ENCODE data around the gene KCNC2. TPM values are rescaled to one million over a fixed set of nuclear protein-coding genes. Genes with fewer than 3 reads are reported as not detected.

KCNC2 gene
- total RNA-seq, 4 donors from 2014 or later: not detected

DNA sequence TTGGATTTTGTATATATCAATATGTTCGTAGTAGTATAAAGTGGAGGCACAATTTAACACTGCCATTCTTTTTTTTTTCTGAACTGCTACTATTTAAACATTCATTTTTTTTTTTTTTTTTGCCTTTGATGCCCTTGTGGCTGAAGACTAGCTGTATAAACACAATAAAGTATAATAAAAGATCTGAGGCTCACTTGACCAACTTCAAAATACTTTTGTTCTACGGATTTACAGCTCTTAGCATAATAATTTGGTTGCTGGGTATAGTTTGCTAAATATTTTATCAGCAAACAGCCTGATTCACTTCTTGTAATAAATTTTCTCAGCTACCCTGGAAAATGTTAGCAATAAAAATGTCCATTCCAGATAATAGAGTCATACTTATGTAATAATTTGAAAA lies 128.3 kb downstream of the KCNC2 start:
- no peak for TF ChIP-seq CTCF (IDR thresholded peaks at IDR 0.05)
- DNase-seq (ENCODE audit: low spot score) (no peak), ATAC-seq (ENCODE audit: low FRiP score) (no peak)

- DNase-seq (ENCODE audit: low spot score) (no peak), ATAC-seq (ENCODE audit: low FRiP score) (no peak)
- no peak for TF ChIP-seq CTCF (IDR thresholded peaks at IDR 0.05)
Observed at GRCh38 chr12:75080582-75080981, 129.1 kb downstream of the KCNC2 start.

DNA sequence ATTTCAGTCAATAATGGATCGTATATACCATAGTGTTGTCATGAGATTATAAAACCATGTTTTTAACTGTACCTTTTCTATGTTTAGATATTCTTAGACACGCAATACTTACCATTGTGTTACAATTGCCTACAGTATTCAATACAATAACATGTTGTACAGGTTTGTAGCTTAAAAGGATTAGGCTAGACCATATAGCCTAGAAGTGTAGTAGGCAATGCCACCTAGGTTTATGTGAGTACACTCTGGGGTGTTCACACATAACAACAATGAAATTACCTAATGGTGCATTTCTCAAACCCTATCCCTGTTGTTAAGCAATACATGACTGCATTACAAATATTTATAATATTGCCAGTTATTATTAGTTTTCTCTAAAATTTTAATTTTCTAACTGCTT lies 144.2 kb downstream of the KCNC2 start:
- DNase-seq (ENCODE audit: low spot score): no peak
- ATAC-seq (ENCODE audit: low FRiP score): no peak
- TF ChIP-seq CTCF (IDR thresholded peaks at IDR 0.05): no peak

DNA sequence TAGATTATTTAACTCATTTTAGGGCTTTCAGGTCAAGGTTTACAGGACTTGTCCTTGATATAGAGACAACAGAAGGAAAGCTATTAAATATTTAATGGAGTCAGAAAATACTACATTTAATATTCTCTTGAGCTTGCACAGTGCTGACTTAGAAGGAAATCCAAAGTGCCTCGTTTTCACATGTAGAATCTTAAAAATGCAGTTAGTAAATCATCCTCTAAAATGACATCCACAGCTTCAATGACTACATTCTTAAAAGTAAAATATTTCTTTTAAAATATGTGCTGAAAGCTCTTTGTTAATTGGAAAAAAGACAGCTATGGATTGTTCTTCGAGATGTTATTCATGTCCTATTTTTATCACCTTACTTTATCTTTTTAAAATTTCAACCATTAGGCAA lies 146.9 kb downstream of the KCNC2 start:
- ATAC-seq (ENCODE audit: low FRiP score) (no peak), DNase-seq (ENCODE audit: low spot score) (no peak)
- TF ChIP-seq CTCF (IDR thresholded peaks at IDR 0.05): no peak

- TF ChIP-seq CTCF (IDR thresholded peaks at IDR 0.05): no peak
- no peak for DNase-seq (ENCODE audit: low spot score)
- ATAC-seq (ENCODE audit: low FRiP score): no peak
Observed at GRCh38 chr12:75058228-75058627, 151.4 kb downstream of the KCNC2 start.

- ATAC-seq (ENCODE audit: low FRiP score) (no peak), DNase-seq (ENCODE audit: low spot score) (no peak)
- no peak for TF ChIP-seq CTCF (IDR thresholded peaks at IDR 0.05)
Observed at GRCh38 chr12:75048767-75049166, 160.9 kb downstream of the KCNC2 start.

- DNase-seq (ENCODE audit: low spot score) (no peak), ATAC-seq (ENCODE audit: low FRiP score) (no peak)
- TF ChIP-seq CTCF (IDR thresholded peaks at IDR 0.05): no peak
Observed at GRCh38 chr12:75047885-75048525, 161.6 kb downstream of the KCNC2 start.

Data from omental fat pad (tissue), 4 donors.